ENCODE data around the gene CCDC71L. TPM values are rescaled to one million over a fixed set of nuclear protein-coding genes. Genes with fewer than 3 reads are reported as not detected.

The CCDC71L gene
- polyA plus RNA-seq, 1 of the 3 experiments (the other 2 are of a cell fraction): 30.0 TPM

GRCh38 chr7:106609416-106609815 lies 51.5 kb downstream of the CCDC71L start:
- TF ChIP-seq FOSL2 (IDR thresholded peaks at IDR 0.05; ENCODE audit: borderline replicate concordance, low read depth) (peak; percentile 64; the same call in 1 of the 2 replicates), TCF12 (IDR thresholded peaks at IDR 0.05) (peak; percentile 49; the same call in 1 of the 2 replicates), FOXM1 (IDR thresholded peaks at IDR 0.05; ENCODE audit: low read depth) (no peak), YY1 (IDR thresholded peaks at IDR 0.05; ENCODE audit: low read depth) (peak; percentile 86; the same call in 1 of the 2 replicates), POLR2AphosphoS5 (IDR thresholded peaks at IDR 0.05; ENCODE audit: low read depth, low read length) (no peak; the same call in 1 of the 2 replicates), TAF1 (IDR thresholded peaks at IDR 0.05; ENCODE audit: borderline replicate concordance, low read depth, low read length) (no peak), NFIC (IDR thresholded peaks at IDR 0.05; ENCODE audit: borderline replicate concordance) (no peak), USF1 (IDR thresholded peaks at IDR 0.05; ENCODE audit: borderline replicate concordance, low read depth) (no peak), CTCF (IDR thresholded peaks at IDR 0.05) (no peak), MAX (IDR thresholded peaks at IDR 0.05; ENCODE audit: low read depth) (no peak), SIN3A (IDR thresholded peaks at IDR 0.05; ENCODE audit: borderline replicate concordance, low read depth, low read length) (no peak), EZH2phosphoT487 (IDR thresholded peaks at IDR 0.05; ENCODE audit: borderline replicate concordance, low read depth) (no peak), ELF1 (IDR thresholded peaks at IDR 0.05) (peak; percentile 68), GABPA (IDR thresholded peaks at IDR 0.05; ENCODE audit: low read depth) (no peak), MXI1 (IDR thresholded peaks at IDR 0.05; ENCODE audit: low read depth, low read length) (no peak), RXRA (IDR thresholded peaks at IDR 0.05; ENCODE audit: borderline replicate concordance, low read depth) (no peak), REST (IDR thresholded peaks at IDR 0.05; ENCODE audit: low read depth, low read length) (no peak), NRF1 (IDR thresholded peaks at IDR 0.05; ENCODE audit: low read depth, low read length) (no peak), JUND (IDR thresholded peaks at IDR 0.05) (peak; percentile 50; the same call in 1 of the 2 replicates), TEAD4 (IDR thresholded peaks at IDR 0.05; ENCODE audit: borderline replicate concordance, insufficient read depth) (0 out of 2 replicates have a peak, but pooled peaks have one; percentile 47), RAD21 (IDR thresholded peaks at IDR 0.05; ENCODE audit: low read length) (no peak), IRF3 (IDR thresholded peaks at IDR 0.05; ENCODE audit: low read depth, low read length) (no peak), USF2 (IDR thresholded peaks at IDR 0.05; ENCODE audit: borderline replicate concordance, low read depth, low read length) (no peak), EP300 (IDR thresholded peaks at IDR 0.05; ENCODE audit: borderline replicate concordance in 1 of 2, low read depth in 1 of 2, low read length in 1 of 2) (no peak; a peak in 1 of 4 replicates), SMC3 (IDR thresholded peaks at IDR 0.05; ENCODE audit: low read depth, low read length) (no peak)
- DNase-seq: no peak
- Histone ChIP-seq H3K27me3 (ENCODE audit: insufficient read depth) (no peaks in the 10 kb centered on the region), H2AFZ (ENCODE audit: low read depth) (peak overlapping the region; percentile 92), H3K9ac (peak overlapping the region; percentile 22; the same call in 1 of the 2 replicates), H4K20me1 (ENCODE audit: insufficient read depth) (no peaks in the 10 kb centered on the region), H3K9me3 (no peaks in the 10 kb centered on the region), H3K27ac (ENCODE audit: low read depth in 2 of 2, low read length in 1 of 2) (peak overlapping the region in 1 of 2 experiments; percentile 85; a peak in 2 of 4 replicates), H3K36me3 (replicated peaks in 1 of 2; ENCODE audit: control insufficient read depth in 1 of 2, insufficient read depth in 2 of 2, low read length in 1 of 2) (no peaks in the 10 kb centered on the region), H3K79me2 (ENCODE audit: insufficient read depth) (no peaks in the 10 kb centered on the region), H3K4me2 (peak overlapping the region; percentile 45), H3K9me2 (no peaks in the 10 kb centered on the region), H3K4me1 (ENCODE audit: control insufficient read depth in 1 of 2, insufficient read depth in 2 of 2, low read depth in 1 of 2, low read length in 1 of 2) (peaks cover 0 to 25% of the 10 kb centered on the region in 2 experiments; a peak in 3 of 4 replicates), H3K4me3 (ENCODE audit: low read depth in 2 of 2, low read length in 1 of 2) (no peak overlapping the region), H3F3A (replicated peaks; ENCODE audit: insufficient read depth) (peaks cover 33% of the 10 kb centered on the region)
- POLR2A ChIA-PET: no interaction called here
- WGBS (ENCODE audit: low lambda C conversion rate): 84% methylated on average over 5 of the region's 5 CpGs
- CTCF ChIA-PET: no interaction called here
